ENCODE data around the gene MGAT5.

MGAT5 gene

DNA sequence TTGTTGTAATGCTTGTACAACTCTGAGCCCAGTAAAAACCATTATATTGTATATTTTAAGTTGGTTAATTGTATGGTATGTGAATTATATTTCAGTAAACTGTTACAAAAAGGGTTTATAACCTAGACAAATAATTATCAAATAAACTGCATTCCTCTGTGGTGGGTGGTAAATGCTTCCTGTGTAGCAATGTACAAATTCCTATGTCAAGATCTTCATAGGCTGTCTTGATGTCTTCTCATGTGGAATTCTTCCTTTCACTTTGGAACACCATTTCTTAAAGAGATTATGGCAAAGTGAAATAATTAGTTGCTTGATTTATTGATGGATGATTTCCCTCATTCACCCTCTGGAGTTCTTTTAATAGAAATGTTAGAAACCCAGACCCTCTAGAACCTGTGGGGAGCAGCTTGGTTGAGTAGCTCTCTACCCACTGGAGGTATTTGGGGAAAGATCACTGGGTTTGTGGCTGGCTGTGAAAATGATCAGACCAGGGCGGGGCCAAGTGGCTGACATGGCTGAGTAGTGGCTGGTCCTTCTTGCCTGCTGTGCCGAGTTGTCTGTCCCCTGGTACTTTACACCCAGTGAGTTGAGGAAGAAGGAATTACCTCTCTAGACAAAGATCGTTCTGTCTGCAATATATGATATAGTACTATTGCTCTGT lies 22.4 kb upstream of the MGAT5 start:
- no peak for DNase-seq

- DNase-seq: no peak
Observed at GRCh38 chr2:134231965-134232340, 21.9 kb upstream of the MGAT5 start.

- DNase-seq: no peak
Observed at GRCh38 chr2:134232461-134232860, 21.4 kb upstream of the MGAT5 start.

DNA sequence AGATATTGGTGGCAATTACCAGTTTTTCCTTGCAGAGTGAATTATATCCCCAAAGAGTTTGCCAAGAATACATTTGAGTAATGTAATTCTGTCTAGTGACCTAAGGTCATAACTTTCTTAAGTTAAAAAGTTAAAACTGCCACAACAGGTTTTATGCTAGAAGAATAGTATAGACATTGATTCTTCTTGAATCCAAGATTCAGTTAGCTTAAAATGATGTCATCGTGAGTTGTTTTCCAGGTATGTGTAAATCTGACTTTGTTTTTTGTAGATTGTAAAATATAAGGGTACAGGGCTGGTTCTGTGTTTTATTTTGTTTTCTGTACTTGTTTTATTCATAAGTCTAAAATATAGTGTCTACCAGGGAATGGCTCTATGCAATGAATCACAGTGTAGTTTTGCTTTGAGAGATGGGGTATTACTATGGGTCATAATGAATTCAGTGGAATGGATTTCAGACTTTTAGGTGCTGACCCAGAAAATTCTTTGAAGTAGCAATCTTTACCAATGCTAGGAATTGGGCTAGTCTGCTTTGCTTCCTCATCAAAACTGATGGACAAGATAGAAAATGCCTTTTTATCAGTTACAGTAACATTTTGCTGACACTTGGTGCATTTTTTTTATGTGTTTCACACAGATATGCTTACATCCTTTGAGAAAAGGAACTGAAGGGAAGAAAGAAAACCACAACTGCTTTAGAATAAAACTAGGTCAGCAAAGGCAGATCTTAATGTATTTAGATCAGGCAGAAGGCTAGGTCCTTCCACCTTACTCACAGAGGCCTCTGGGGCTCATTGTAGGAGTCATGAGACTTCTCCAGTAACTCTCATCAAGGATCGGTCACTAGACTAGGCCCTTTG lies 20.8 kb upstream of the MGAT5 start:
- DNase-seq: no peak

DNA sequence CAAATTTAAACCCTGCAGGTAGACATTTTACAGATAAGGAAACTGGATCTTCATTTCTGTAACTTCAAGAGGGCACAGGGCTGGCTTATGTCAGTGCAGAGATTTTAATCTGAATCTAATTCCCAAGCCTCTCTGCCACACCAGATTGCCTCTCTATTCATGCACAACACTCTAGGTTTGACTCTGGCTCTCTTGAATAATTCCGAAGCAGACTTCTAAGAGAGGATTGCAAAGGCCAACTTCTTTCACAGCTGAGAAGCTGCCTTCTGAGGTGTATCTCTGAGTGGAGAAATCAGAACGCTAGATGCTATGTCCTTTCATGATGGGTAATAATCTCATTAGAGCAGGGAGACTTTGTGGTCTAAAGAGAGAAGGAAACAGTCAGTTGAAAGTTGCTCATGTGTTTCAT lies 20.1 kb upstream of the MGAT5 start:
- no peak for DNase-seq

GRCh38 chr2:134234535-134234934 lies 19.3 kb upstream of the MGAT5 start:
- no peak for DNase-seq

GRCh38 chr2:134235510-134236144 lies 18.2 kb upstream of the MGAT5 start:
- no peak for DNase-seq

DNA sequence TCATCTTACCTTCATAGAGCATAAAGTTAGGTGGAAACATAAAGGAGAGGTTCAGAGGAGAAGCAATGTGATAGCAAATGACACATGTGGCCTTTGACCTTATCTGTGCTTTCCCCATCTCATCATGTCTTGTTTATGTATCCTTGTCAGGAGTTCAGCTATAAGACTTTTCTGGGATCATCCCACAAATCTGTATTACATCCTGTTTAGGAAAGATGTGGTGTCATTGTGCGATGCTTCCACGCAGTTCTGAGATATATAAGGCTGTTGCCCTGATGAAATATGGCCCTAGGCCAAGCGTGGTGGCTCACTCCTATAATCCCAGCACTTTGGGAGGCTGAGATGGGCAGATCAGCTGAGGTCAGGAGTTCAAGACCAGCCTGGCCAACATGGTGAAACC lies 15.5 kb upstream of the MGAT5 start:
- DNase-seq: no peak

- DNase-seq: no peak
Observed at GRCh38 chr2:134240061-134240460, 13.8 kb upstream of the MGAT5 start.

DNA sequence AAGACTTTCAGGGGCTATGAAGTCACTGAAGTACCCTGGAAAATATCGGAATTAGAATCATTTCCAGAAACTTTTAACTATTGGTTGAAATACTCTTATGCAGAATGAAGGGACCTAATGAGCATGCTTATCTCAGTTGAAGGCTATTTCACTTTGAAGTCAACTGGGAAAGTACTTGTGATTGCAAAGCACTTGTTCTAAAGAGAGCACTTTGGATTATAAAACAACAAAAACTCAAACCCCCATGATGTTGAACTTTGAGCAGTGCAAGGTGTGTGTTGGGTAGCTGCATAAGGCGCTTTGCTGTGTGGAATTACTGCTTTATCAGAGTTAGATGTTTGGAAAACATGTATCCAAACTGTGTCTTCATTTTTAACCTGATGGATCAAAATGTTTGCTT lies 12.0 kb upstream of the MGAT5 start:
- no peak for DNase-seq

DNA sequence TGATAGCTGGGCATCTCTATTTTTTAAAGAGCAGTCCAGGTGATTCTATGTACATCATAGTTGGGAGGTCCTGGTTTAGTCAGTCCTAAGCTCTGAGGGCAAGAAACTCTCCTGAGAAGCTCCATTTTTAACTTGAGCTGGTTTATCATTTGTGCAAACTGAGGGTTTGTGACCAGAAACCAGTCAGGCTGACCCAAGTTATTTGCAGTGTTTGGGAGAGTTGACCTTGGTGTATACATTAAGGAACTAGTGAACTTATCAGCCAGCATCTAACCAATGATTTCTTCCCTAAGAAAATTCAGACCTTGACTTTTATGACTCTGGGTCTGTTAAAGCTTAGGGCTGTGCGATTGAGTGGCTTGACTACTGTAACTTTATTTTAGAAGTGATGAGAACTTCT lies 10.6 kb upstream of the MGAT5 start:
- DNase-seq: no peak

GRCh38 chr2:134244086-134244485 lies 9.8 kb upstream of the MGAT5 start:
- no peak for DNase-seq

- no peak for DNase-seq
Observed at GRCh38 chr2:134244587-134244986, 9.3 kb upstream of the MGAT5 start.

- DNase-seq: peak; percentile 66
Observed at GRCh38 chr2:134245340-134245984, 8.4 kb upstream of the MGAT5 start.

DNA sequence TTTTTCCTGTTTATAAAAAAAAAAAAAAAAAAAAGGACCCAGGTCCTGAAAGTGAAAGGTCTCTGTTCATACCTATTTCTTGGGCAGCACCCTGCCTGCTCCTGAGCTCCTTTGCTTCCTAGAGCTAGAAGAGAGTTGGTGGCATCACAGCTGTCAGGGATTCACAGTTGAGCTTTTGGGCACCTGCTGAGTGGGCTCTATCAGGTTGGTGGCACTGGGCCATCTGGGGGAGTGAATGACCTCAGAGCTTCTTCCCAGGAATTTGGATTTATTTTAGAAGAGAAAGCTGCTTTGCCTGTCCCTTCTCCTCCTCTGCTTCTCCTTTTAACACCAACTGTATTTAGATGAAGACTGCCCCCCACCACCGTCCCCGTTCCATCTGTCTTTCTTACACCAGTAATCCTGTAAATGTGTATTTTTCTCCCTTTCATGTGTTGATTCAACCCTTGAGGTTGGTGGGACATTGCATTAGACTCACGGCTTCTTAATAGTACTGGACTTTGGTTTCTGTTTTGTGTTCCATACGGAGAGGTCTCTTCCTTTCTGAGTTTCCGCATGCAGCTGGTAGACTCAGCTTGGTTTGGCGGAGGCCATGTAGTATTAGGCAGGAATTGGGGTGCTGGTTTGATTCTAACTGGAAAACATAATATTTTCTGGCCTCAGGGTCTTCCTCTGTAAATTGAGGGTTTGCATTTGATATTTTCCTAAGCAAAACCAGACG lies 7.6 kb upstream of the MGAT5 start:
- no peak for DNase-seq

GRCh38 chr2:134247679-134248078 lies 6.2 kb upstream of the MGAT5 start:
- DNase-seq: no peak

DNA sequence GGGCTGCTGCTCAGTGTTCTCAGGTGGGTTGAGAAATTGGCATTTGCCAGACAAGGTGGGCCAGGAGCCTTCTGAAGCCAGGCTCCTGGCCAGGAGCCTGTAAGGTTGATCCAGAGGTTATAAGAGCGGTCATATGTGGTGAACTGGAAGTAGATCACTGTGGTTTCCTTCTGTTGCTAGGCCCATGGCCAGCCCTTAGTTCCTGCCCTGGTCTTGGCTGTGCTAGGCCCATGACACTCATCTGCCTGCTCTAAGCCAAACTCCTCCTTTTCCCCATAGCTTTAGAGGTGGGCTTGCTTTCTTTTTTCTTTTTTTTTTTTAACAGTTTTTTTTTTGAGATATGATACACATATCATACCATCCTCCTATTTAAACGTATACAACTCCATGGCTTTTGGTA lies 5.0 kb upstream of the MGAT5 start:
- DNase-seq: no peak

DNA sequence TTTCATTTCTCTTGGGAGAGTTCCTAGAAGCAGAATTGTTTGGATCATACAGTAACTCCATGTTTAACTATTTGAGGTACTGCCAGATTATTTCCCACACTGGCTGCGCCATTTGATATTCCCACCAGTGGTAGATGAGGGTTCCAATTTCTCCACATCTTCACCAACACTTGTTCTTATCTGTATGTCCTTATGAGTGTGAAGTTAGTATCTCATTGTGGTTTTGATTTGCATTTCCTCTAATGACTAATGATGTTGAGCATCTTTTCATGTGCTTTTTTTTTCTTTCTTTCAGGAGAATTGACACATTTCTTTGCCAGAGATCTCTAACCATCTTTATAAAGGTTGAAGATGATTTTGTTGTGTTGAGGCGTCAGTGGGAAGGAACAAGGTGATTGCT lies 4.1 kb upstream of the MGAT5 start:
- no peak for DNase-seq

GRCh38 chr2:134250840-134251461 lies 2.9 kb upstream of the MGAT5 start:
- DNase-seq: no peak

- no peak for DNase-seq
Observed at GRCh38 chr2:134252092-134252750, 1.7 kb upstream of the MGAT5 start.

DNA sequence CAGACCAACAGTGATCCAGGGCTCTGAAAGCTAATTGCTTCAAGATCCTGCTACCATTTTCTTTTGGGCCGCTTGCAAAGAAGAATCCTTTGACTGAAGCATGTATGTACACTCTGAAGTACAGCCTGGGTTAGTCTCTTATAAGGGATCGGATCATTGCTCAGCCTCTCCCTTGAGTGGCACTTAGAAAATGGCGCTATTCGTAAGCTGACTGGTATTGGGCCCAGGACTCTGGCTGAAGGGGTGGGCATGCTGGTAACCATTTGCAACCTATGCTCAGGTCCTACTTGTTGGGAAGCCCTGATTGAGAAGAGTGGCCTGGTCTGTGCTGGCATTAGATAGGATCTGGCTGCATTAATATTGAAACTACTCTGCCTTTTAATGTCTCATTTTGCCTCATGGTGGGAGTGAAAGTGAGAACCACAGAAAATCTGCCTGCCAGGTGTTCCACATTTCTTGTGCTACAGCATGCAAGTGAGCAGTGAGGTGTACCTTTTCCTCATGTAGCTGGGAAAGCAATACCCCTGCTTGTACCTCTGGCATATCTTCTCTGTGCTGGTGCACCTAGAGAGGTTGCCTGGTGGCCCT lies 661 bp upstream of the MGAT5 start:
- no peak for DNase-seq

All from DMS53 (cell line).